HCT116 (cell line): Measurements from ENCODE around the gene FGF1. TPM values are rescaled to one million over a fixed set of nuclear protein-coding genes. Genes with fewer than 3 reads are reported as not detected.

Source experiments
- ATAC-seq: fragments of 200-7000 bp; cut with Tn5 transposase; 2 replicates; pipeline ENCODE4 v1.9.1; 2020; ENCODE audit warnings: mild to moderate bottlenecking, moderate library complexity
- BruUV-seq: library from RNA; stranded (reverse); fragments of 400-500 nt; replicated peaks from 2 replicates; lab custom pipeline; 2021; lab: Mats Ljungman, UMichigan
- CTCF ChIA-PET: fragments of 300-600 bp; sonication (Branson Sonifier 250); formaldehyde crosslinking; loops from one replicate; lab custom pipeline; 2021; ENCODE audit warnings: antibody characterized with exemption; lab: Charles Lee
- POLR2A ChIA-PET: fragments of 300-600, 350-600 bp; sonication (Branson Sonifier 250); formaldehyde crosslinking; loops from one replicate; lab custom pipeline; 2021; ENCODE audit warnings: antibody characterized with exemption; lab: Charles Lee
- RAD21 ChIA-PET, 2 experiments: fragments of 300-600 bp; sonication (Branson Sonifier 250); formaldehyde crosslinking; loops; one replicate each; lab custom pipeline; 2023; ENCODE audit warnings: low total read pairs in 2 of 2; ENCODE audit not compliant: uncharacterized antibody in 2 of 2, unreplicated experiment in 2 of 2, low non-redundant PET in 1 of 2; lab: Charles Lee
- DNase-seq: peaks from one replicate; pipeline ENCODE4 v3.0.0-alpha.2; 2010; ENCODE audit warnings: low read depth, low spot score
- H2AFZ ChIP-seq: fragments of 200-600 bp; shearing (Covaris generic), sonication (generic); 2 replicates; pipeline ENCODE4 v1.6.1; 2017; ENCODE audit warnings: low read depth, mixed run types, mixed read lengths, antibody characterized with exemption, low read length; ENCODE audit not compliant: poor library complexity, severe bottlenecking
- H3K27ac ChIP-seq: 2 replicates; pipeline ENCODE4 v1.5.1; 2012; ENCODE audit warnings: low read depth, low read length
- H3K27me3 ChIP-seq: fragments of 200-600 bp; sonication (generic); 2 replicates; pipeline ENCODE4 v1.6.1; 2016; ENCODE audit warnings: mixed run types, low read length, mixed read lengths; ENCODE audit not compliant: insufficient read depth
- H3K36me3 ChIP-seq, 2 experiments: fragments of 200-500 bp in 1 of 2; fragments of 200-600 bp in 1 of 2; sonication (Bioruptor generic) in 1 of 2; sonication (generic) in 1 of 2; 2 replicates each; pipeline versions ENCODE4 v1.5.1 to v1.6.1; 2014 to 2016; ENCODE audit warnings: low read length in 2 of 2, inconsistent platforms in 1 of 2, mixed read lengths in 1 of 2, mixed run types in 1 of 2; ENCODE audit not compliant: insufficient read depth in 2 of 2, control insufficient read depth in 1 of 2
- H3K4me1 ChIP-seq, 2 experiments: fragments of 200-600 bp in 1 of 2; sonication (generic) in 1 of 2; 2 replicates each; pipeline versions ENCODE4 v1.5.1 to v1.6.1; 2012 to 2017; ENCODE audit warnings: low read length in 2 of 2, inconsistent platforms in 1 of 2, mild to moderate bottlenecking in 1 of 2, mixed read lengths in 1 of 2, mixed run types in 1 of 2, moderate library complexity in 1 of 2; ENCODE audit not compliant: insufficient read depth in 2 of 2, control insufficient read depth in 1 of 2
- H3K4me2 ChIP-seq: fragments of 200-600 bp; sonication (generic); 2 replicates; pipeline ENCODE4 v1.6.1; 2017; ENCODE audit warnings: mixed run types, low read length, mixed read lengths
- H3K4me3 ChIP-seq, 2 experiments: fragments of 200-600 bp in 1 of 2; sonication (generic) in 1 of 2; replicated peaks in 1 of 2; 2 replicates each; pipeline ENCODE4 v1.5.1; 2011 to 2016; ENCODE audit warnings: low read length in 2 of 2, control low read depth in 1 of 2, low read depth in 1 of 2, mild to moderate bottlenecking in 1 of 2, mixed read lengths in 1 of 2, mixed run types in 1 of 2
- H3K79me2 ChIP-seq: fragments of 200-600 bp; sonication (generic); 2 replicates; pipeline ENCODE4 v1.6.1; 2017; ENCODE audit warnings: mild to moderate bottlenecking, mixed run types, low read length, moderate library complexity, mixed read lengths; ENCODE audit not compliant: insufficient read depth
- H3K9ac ChIP-seq: fragments of 200-600 bp; sonication (generic); 2 replicates; pipeline ENCODE4 v1.6.1; 2016; ENCODE audit warnings: low read length, mixed read lengths
- H3K9me2 ChIP-seq: fragments of 200-600 bp; sonication (generic), shearing (Covaris generic); 2 replicates; pipeline ENCODE4 v1.6.1; 2017; ENCODE audit warnings: mixed run types, mild to moderate bottlenecking, moderate library complexity; ENCODE audit not compliant: insufficient read depth
- H3K9me3 ChIP-seq, 2 experiments: fragments of 200-500 bp in 1 of 2; fragments of 200-600 bp in 1 of 2; sonication (Bioruptor generic) in 1 of 2; sonication (generic) in 1 of 2; 2 replicates each; pipeline ENCODE4 v1.6.1; 2014 to 2017; ENCODE audit warnings: low read length in 2 of 2, mixed read lengths in 2 of 2, inconsistent platforms in 1 of 2, low read depth in 1 of 2, mild to moderate bottlenecking in 1 of 2, mixed run types in 1 of 2, moderate library complexity in 1 of 2; ENCODE audit not compliant: control insufficient read depth in 1 of 2, insufficient read depth in 1 of 2
- H4K20me1 ChIP-seq: fragments of 200-600 bp; sonication (generic), shearing (Covaris generic); 2 replicates; pipeline ENCODE4 v1.6.1; 2017; ENCODE audit warnings: mixed run types, mild to moderate bottlenecking, moderate library complexity; ENCODE audit not compliant: insufficient read depth
- CBX3 ChIP-seq: IDR thresholded peaks from 2 replicates; pipeline ENCODE4 v1.6.1; 2012; ENCODE audit warnings: low read depth
- CEBPB ChIP-seq: IDR thresholded peaks from 2 replicates; pipeline ENCODE4 v1.6.1; 2012; ENCODE audit warnings: low read depth
- ELF1 ChIP-seq: IDR thresholded peaks from 2 replicates; pipeline ENCODE4 v1.6.1; 2012; ENCODE audit warnings: low read depth, borderline replicate concordance
- EZH2 ChIP-seq: fragments of 200-600 bp; sonication (generic); IDR thresholded peaks from 2 replicates; pipeline ENCODE4 v1.6.1; 2017; ENCODE audit warnings: antibody characterized with exemption, mixed run types
- FOSL1 ChIP-seq: IDR thresholded peaks from 2 replicates; pipeline ENCODE4 v1.6.1; 2012; ENCODE audit warnings: low read depth
- JUND ChIP-seq: IDR thresholded peaks from 2 replicates; pipeline ENCODE4 v1.6.1; 2012
- SP1 ChIP-seq: IDR thresholded peaks from 2 replicates; pipeline ENCODE4 v1.6.1; 2012; ENCODE audit warnings: low read depth
- SRF ChIP-seq: IDR thresholded peaks from 2 replicates; pipeline ENCODE4 v1.6.1; 2012; ENCODE audit warnings: low read depth
- TCF7L2 ChIP-seq: IDR thresholded peaks from 2 replicates; pipeline ENCODE4 v1.7.0; 2011; ENCODE audit warnings: borderline replicate concordance, inconsistent platforms; ENCODE audit not compliant: insufficient read depth, insufficient read length; ENCODE audit errors: extremely low read depth
- ZBTB33 ChIP-seq: IDR thresholded peaks from 2 replicates; pipeline ENCODE4 v1.6.1; 2011; ENCODE audit warnings: mild to moderate bottlenecking, low read length, moderate library complexity; ENCODE audit not compliant: insufficient replicate concordance; ENCODE audit errors: extremely low read depth
- ZFX ChIP-seq: fragments of 450-650 bp; IDR thresholded peaks from 2 replicates; pipeline ENCODE4 v1.6.1; 2017
- ZNF274 ChIP-seq: fragments of 200-500 bp; sonication (Bioruptor generic); IDR thresholded peaks from 2 replicates; pipeline ENCODE4 v1.6.1; 2014; ENCODE audit warnings: mild to moderate bottlenecking, low read depth, low read length, inconsistent platforms
- intact Hi-C: fragments of 100-400 bp; cut with micrococcal nuclease; formaldehyde crosslinking; loops from 2 replicates; pipeline ENCODE4 v1.10.0; 2022
- total RNA-seq: library from RNA; stranded (reverse); gene quantifications from one replicate; pipeline ENCODE4 v1.2.1, GENCODE V29; 2021; ENCODE audit not compliant: unreplicated experiment

FGF1 gene
- total RNA-seq, 1 experiment from 2014 or later = not detected

DNA sequence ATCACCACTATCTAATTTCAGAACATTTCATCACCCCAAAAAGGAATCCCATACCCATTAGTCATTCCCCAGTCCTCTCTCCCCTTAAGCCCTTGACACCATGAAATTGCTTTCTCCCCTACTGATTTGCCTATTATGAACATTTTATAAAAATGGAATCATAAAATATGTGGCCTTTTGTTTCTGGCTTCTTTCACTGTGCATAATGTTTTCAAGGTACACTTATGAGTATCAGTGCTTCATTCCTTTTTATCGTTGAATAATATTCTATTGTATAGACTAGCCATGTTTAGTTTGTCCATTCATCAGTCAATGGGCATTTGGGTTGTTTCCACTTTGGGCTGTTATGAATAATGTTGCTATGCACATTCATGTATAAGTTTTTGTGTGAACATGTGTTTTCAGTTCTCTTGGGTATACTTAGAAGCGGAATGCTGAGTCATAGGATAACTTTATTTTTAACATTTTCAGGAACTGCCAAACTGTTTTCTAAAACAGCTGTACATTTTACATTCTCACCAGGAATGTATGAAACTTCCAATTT lies 40.4 kb upstream of the FGF1 start:
- DNase-seq (no peak), ATAC-seq (no peak)
- no peak overlapping the region for H3K4me2 ChIP-seq
- intact Hi-C loops = no loop called here
- H3K9me2 ChIP-seq = no peaks in the 10 kb centered on the region
- H2AFZ ChIP-seq = no peak overlapping the region
- POLR2A ChIA-PET = no interaction called here
- no peaks in the 10 kb centered on the region for H3K36me3 ChIP-seq
- BruUV-seq = no TSS peak
- H3K9me3 ChIP-seq = no peaks in the 10 kb centered on the region
- no peaks in the 10 kb centered on the region for H3K79me2 ChIP-seq
- no peak overlapping the region for H3K9ac ChIP-seq
- H4K20me1 ChIP-seq = no peaks in the 10 kb centered on the region
- no peak overlapping the region for H3K4me3 ChIP-seq
- RAD21 ChIA-PET = no interaction called here
- H3K27ac ChIP-seq = no peak overlapping the region
- CTCF ChIA-PET = no interaction called here
- no peaks in the 10 kb centered on the region for H3K27me3 ChIP-seq
- no peak for TF ChIP-seq SRF
- no peak for TF ChIP-seq CBX3
- TF ChIP-seq SP1 = peak; percentile 21; the same call in 1 of the 2 replicates
- TF ChIP-seq CEBPB = peak; percentile 92
- TF ChIP-seq EZH2 = no peak
- TF ChIP-seq JUND = 0 out of 2 replicates have a peak, but pooled peaks have one; percentile 22
- peaks cover 0 to 10% of the 10 kb centered on the region in 2 experiments; a peak in 2 of 4 replicates for H3K4me1 ChIP-seq

GRCh38 chr5:142725231-142726187 lies 39.6 kb upstream of the FGF1 start:
- no peaks in the 10 kb centered on the region for H3K27me3 ChIP-seq
- H3K36me3 ChIP-seq = no peaks in the 10 kb centered on the region
- H3K4me3 ChIP-seq = no peak overlapping the region
- no peaks in the 10 kb centered on the region for H3K9me2 ChIP-seq
- no TSS peak for BruUV-seq
- H3K9ac ChIP-seq = no peak overlapping the region
- no peak for ATAC-seq
- no peaks in the 10 kb centered on the region for H4K20me1 ChIP-seq
- no peak overlapping the region for H3K27ac ChIP-seq
- H3K79me2 ChIP-seq = no peaks in the 10 kb centered on the region
- H3K9me3 ChIP-seq = no peaks in the 10 kb centered on the region
- no peak overlapping the region for H3K4me2 ChIP-seq
- H2AFZ ChIP-seq = no peak overlapping the region
- ChIA-PET CTCF (interaction anchor here (4.6 kb wide), 1 partner anchor 13 kb away, joined by 42 read pairs; no protein-coding TSS in a partner anchor), RAD21 (interaction anchor here in 1 of 2 experiments (0.7 kb wide), 1 partner anchor 188 kb away, joined by 3 read pairs; no protein-coding TSS in a partner anchor), POLR2A (no interaction called here)
- H3K4me1 ChIP-seq = peaks cover 0 to 10% of the 10 kb centered on the region in 2 experiments; a peak in 2 of 4 replicates
- intact Hi-C loops = no loop called here
- DNase-seq = no peak
- TF ChIP-seq ZNF274 = no peak
- TF ChIP-seq ZFX = no peak
- no peak for TF ChIP-seq ZBTB33
- no peak for TF ChIP-seq FOSL1
- no peak for TF ChIP-seq ELF1
- no peak for TF ChIP-seq EZH2
- TF ChIP-seq TCF7L2 = no peak
